Spinal cord (tissue), 10 donors: ENCODE measurements around the gene NOC3L. TPM values are rescaled to one million over a fixed set of nuclear protein-coding genes. Genes with fewer than 3 reads are reported as not detected.

ENCODE experiments used
- DNase-seq, 6 donors: peaks; one replicate each; pipeline versions ENCODE4 v3.0.0 to v3.0.0-alpha.2; 2013 to 2015; ENCODE audit warnings: low spot score in 6 of 6, low read depth in 4 of 6
- H3K27ac ChIP-seq: one replicate; pipeline ENCODE4 v1.5.1; 2013; ENCODE audit warnings: low read depth, low read length, control low read depth
- H3K27me3 ChIP-seq: one replicate; pipeline ENCODE4 v1.6.1; 2013; ENCODE audit warnings: low read length; ENCODE audit not compliant: control insufficient read depth, insufficient read depth
- H3K36me3 ChIP-seq: one replicate; pipeline ENCODE4 v1.6.1; 2013; ENCODE audit warnings: low read length; ENCODE audit not compliant: control insufficient read depth, insufficient read depth
- H3K4me1 ChIP-seq: one replicate; pipeline ENCODE4 v1.6.1; 2013; ENCODE audit warnings: low read length; ENCODE audit not compliant: control insufficient read depth, insufficient read depth
- H3K4me3 ChIP-seq: one replicate; pipeline ENCODE4 v1.5.1; 2013; ENCODE audit warnings: low read depth, low read length, control low read depth
- H3K9me3 ChIP-seq: one replicate; pipeline ENCODE4 v1.6.1; 2013; ENCODE audit warnings: low read length; ENCODE audit not compliant: control insufficient read depth, insufficient read depth
- WGBS: methylation state at CpG from one replicate; pipeline ENCODE4 v1.1.5; 2013; ENCODE audit warnings: missing lambda C conversion rate; ENCODE audit not compliant: insufficient coverage; 5-methylcytosine and 5-hydroxymethylcytosine counted together
- polyA plus RNA-seq, 2 donors: library from polyadenylated mRNA; unstranded; fragments of 120-200 nt; gene quantifications; one replicate each; pipeline ENCODE4 v1.2.1, GENCODE V29; 2013; ENCODE audit not compliant: insufficient read length in 2 of 2
- total RNA-seq, 2 donors: library from RNA; depleted of rRNA in 1 of 2; stranded (reverse); fragments of 120-200 nt in 1 of 2; fragments of >200 nt in 1 of 2; gene quantifications; one replicate each; pipeline versions ENCODE4 v1.2.3 to v1.2.4, GENCODE V29; 2013 to 2014
- donor health status: healthy.

Gene NOC3L
- total and polyA plus RNA-seq, 4 donors, result 11.9 to 29.4 (median 17.5) TPM

DNA sequence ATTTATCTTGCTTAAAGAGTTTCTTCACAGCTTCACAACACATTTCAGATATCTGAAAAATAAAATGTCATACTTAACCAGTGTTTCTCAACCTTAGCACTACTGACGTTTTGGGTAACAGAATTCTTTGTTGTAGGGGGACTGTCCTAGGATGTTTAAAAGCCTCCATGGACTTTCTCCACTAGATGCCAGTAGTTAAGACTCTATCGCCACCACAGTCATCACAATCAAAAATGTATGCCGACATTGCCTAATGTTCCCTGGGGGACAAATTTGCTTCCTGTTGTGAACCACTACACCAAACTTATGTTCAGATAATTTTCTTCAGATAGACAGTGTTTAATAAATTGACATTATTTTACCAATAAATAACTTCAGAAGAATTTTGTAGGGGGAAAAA, 13.4 kb downstream of the NOC3L start:
- no CpG with 5 or more reads among the region's 3 CpGs for WGBS
- H3K27ac ChIP-seq, result no peak overlapping the region
- H3K36me3 ChIP-seq, result peaks cover 7% of the 10 kb centered on the region
- no peaks in the 10 kb centered on the region for H3K9me3 ChIP-seq
- H3K4me1 ChIP-seq, result no peaks in the 10 kb centered on the region
- no peak for DNase-seq
- no peaks in the 10 kb centered on the region for H3K27me3 ChIP-seq
- H3K4me3 ChIP-seq, result no peak overlapping the region

DNA sequence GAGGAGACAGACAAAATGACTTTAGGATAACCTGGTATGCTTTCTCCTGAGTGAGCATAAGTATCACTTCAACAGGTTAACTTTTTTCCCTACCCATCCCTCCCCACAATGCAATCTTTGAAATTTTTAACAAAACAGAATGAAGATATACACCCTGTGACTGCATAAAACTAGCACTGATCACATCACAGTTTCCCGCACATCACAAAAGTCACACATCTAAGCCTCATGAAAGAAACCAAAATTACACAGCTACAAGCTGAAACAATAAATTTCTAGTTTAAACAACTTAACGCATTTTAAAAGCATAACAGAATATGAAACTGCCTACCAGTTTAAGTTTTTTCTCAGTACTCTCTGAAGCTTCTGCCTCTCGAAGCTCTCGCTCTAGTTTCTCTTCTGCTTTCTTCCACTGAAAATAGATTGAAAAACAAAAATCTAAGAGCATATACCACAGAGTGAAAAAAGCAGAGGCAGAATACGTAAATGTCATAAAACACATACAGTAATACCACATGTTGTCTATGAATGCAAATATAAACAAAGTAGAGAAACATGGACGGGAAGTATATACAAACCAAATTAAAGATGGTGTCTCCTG, 18.1 kb downstream of the NOC3L start:
- 92% methylated on average over 3 of the region's 6 CpGs for whole genome bisulfite sequencing
- Histone ChIP-seq H3K36me3 (peaks cover 7% of the 10 kb centered on the region), H3K4me3 (no peak overlapping the region), H3K27ac (no peak overlapping the region), H3K9me3 (no peaks in the 10 kb centered on the region), H3K27me3 (no peaks in the 10 kb centered on the region), H3K4me1 (no peaks in the 10 kb centered on the region)
- no peak for DNase-seq

DNA sequence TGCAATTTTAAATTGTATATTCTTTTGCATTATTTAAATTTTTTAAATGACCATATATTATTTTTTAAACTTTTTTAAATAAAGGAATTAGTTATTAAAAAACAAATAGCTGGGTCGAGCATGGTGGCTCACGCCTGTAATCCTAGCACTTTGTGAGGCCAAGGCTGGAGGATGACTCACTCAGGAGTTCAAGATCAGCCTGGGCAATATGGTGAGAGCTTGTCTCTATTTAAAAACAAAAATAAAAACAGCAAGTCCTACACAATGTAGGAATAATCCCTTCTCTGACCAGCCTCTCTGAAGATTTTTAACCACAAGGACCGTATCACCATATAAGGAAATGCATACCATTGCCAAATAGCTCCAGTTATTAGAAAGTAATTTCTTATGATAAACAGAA, 19.6 kb downstream of the NOC3L start:
- Histone ChIP-seq H3K9me3 (no peaks in the 10 kb centered on the region), H3K27ac (no peak overlapping the region), H3K27me3 (no peaks in the 10 kb centered on the region), H3K4me3 (no peak overlapping the region), H3K36me3 (peaks cover 7% of the 10 kb centered on the region), H3K4me1 (no peaks in the 10 kb centered on the region)
- DNase-seq, result no peak
- WGBS, result no CpG with 5 or more reads among the region's 3 CpGs

DNA sequence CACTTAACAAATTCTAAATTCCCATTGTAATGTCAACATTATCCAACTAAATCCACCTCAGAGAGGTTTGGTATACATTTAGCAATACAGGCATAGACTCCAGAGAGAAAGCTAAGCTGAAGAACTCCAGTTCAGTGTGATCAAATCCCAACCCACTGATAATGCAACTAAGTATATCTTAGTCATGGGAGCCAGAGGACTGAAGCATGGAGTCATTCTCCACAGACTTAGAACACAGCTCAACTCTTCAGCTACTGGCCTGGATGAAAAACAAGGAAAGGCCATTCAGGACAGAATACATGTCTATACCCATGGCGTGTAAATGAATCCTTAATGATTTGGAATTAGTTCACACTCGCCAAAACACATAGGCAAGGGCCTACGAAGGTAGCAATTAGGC, 27.9 kb downstream of the NOC3L start:
- Histone ChIP-seq H3K9me3 (no peaks in the 10 kb centered on the region), H3K36me3 (peaks cover 10% of the 10 kb centered on the region), H3K4me3 (no peak overlapping the region), H3K27me3 (no peaks in the 10 kb centered on the region), H3K27ac (no peak overlapping the region), H3K4me1 (no peaks in the 10 kb centered on the region)
- no CpG with 5 or more reads among the region's 3 CpGs for WGBS
- DNase-seq, result no peak

DNA sequence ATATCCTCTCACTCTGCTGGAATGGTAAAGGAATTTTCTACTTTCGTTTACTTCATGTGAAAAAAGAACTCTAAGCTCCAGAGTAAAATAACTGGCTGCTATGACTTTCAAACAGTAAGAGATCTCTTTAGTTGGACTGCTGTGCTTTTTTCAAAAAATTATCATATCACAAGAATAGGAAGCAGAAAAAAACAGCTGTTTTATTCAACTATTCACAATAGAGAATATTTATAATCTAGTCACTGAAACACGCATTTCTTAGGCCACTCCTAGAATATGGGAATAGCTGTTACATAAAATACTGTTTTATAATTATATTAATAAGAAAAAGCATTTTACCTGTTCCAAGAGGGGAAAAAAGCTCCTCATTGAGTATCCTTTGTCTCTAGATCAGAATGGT, 29.7 kb downstream of the NOC3L start:
- H3K27me3 ChIP-seq, result no peaks in the 10 kb centered on the region
- peaks cover 10% of the 10 kb centered on the region for H3K36me3 ChIP-seq
- DNase-seq, result no peak
- no peak overlapping the region for H3K27ac ChIP-seq
- H3K4me1 ChIP-seq, result no peaks in the 10 kb centered on the region
- no peaks in the 10 kb centered on the region for H3K9me3 ChIP-seq
- no peak overlapping the region for H3K4me3 ChIP-seq
- no CpG with 5 or more reads among the region's 2 CpGs for WGBS

DNA sequence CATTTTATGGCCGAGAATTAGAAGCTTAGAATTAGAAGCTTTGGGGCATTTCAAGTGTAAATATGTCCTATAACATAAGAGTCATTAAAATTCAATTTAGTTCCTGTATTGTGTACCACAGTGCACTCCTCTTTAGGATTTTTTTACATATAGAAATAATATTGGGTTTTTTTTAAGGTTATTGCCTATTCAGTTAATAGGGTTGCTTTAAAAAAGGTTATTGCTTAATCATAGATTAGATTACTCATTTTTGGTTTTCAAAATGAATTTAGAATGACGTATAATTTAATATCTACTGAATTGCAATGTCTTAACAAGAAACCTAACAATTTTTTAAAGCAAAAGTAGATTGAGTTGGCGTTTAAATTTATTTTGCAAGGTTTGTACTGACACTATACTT, 34.1 kb downstream of the NOC3L start:
- H3K27me3 ChIP-seq, result no peaks in the 10 kb centered on the region
- WGBS, result no CpG with 5 or more reads among the region's 3 CpGs
- peaks cover 10% of the 10 kb centered on the region for H3K36me3 ChIP-seq
- no peak overlapping the region for H3K4me3 ChIP-seq
- no peaks in the 10 kb centered on the region for H3K9me3 ChIP-seq
- no peaks in the 10 kb centered on the region for H3K4me1 ChIP-seq
- no peak overlapping the region for H3K27ac ChIP-seq
- no peak for DNase-seq

DNA sequence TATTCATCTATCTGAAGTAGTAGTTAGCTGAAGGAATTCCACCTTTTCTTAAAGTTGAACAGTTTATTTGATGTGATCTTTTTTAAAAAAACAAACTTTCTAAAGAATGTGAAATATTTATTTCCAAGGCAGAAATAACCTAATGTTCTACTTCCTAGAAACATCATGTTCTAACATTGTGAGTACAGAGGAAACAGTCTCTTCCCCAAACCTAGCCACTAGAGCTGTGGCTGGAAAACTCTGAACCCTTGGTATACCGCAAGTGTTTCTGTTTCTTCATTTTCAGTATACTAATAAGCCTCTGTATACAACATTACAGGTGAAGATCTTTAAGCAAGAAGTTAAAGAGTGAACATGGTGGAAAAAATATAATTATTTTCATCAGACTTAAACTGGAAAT, 35.1 kb downstream of the NOC3L start:
- H3K27me3 ChIP-seq, result no peaks in the 10 kb centered on the region
- no peaks in the 10 kb centered on the region for H3K9me3 ChIP-seq
- WGBS, result no CpG with 5 or more reads among the region's 1 CpG
- no peak overlapping the region for H3K27ac ChIP-seq
- H3K4me1 ChIP-seq, result no peaks in the 10 kb centered on the region
- peaks cover 12% of the 10 kb centered on the region for H3K36me3 ChIP-seq
- no peak overlapping the region for H3K4me3 ChIP-seq
- DNase-seq, result no peak

DNA sequence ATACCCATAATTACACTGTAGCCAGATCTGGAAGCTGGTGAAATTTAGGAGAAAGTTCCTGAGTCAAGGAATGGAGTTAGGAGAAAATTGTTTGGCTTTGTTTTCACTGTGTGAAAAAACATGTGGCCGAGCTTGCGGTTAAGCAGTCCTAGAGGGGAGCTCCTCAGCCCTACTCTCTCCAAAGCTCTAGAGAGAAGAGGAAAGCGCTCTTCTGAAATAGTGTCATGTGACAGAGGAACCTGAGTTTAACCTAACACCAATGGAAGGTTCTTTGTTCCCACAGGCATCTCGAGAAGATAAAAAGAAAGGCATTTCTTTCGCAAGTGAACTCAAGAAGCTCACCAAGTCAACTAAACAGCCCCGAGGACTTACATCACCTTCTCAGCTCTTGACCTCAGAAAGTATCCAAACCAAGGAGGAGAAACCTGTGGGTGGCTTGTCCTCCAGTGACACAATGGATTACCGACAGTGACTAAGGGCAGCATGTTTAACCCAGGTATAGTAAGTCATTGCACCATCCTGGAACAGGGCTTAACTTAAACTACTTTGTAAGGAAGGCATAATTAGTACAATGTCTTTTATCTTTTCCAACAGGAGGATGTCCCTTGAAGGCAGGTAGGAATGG, 38.0 kb downstream of the NOC3L start:
- Histone ChIP-seq H3K27me3 (no peaks in the 10 kb centered on the region), H3K36me3 (peaks cover 19% of the 10 kb centered on the region), H3K4me3 (no peak overlapping the region), H3K27ac (no peak overlapping the region), H3K9me3 (no peaks in the 10 kb centered on the region), H3K4me1 (no peaks in the 10 kb centered on the region)
- WGBS, result 100% methylated on average over 2 of the region's 7 CpGs
- no peak for DNase-seq

DNA sequence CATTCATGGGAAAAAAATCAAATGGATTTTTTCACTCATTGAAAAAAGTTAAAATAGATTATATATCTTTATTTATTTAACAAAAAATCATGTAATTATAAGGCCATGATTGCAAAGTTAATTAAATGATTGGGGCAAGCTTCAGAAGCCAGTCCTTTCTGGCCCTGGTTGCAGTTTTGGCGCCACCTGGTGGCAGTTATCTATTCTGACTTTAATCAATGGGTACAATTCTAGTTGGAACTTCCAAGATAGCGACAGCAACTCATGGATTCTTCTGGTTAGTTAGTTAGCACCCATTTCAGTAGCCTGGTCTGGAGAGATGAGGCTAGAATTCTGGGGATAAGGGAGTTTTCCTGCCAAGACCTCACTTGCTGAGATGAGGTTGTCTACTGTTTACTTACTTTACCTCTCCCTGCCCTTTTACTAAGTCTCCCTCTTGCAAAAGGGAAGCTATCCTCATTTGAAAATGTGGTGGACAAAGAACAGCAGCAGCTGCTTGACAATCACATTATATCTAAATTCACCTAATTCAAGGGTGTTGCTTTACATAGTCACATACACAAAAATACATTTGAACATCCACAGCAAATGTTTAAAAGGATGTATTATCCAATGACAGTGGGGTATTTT, 42.3 kb downstream of the NOC3L start:
- WGBS, result 43% methylated on average over 2 of the region's 2 CpGs
- Histone ChIP-seq H3K27me3 (no peaks in the 10 kb centered on the region), H3K4me1 (no peaks in the 10 kb centered on the region), H3K4me3 (no peak overlapping the region), H3K9me3 (no peaks in the 10 kb centered on the region), H3K27ac (no peak overlapping the region), H3K36me3 (peaks cover 14% of the 10 kb centered on the region)
- DNase-seq, result peak; percentile 33 to 92 (median 62)

DNA sequence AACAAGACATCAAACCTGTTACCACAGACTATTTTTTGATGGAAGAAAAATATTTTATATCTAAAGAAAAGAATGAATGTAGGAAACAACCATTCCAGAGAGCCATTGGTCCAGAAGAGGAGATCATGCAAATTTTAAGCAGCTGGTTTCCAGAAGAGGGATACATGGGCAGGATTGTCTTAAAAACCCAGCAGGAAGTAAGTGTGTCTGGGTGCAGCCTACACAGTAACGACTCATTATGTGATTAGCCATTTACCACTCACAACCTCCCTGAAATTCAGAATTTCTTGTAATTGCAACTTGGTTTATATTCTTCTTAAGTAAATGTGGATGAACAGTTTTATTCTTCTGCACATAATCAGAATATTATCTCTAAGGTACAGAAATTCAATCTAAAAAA, 46.2 kb downstream of the NOC3L start:
- WGBS, result no CpG with 5 or more reads among the region's 1 CpG
- H3K27ac ChIP-seq, result no peak overlapping the region

More for the DNA sequence above, 46.2 kb downstream of the NOC3L start:
- Histone ChIP-seq H3K27me3 (no peaks in the 10 kb centered on the region), H3K9me3 (no peaks in the 10 kb centered on the region), H3K4me3 (no peak overlapping the region), H3K4me1 (no peaks in the 10 kb centered on the region), H3K36me3 (peaks cover 6% of the 10 kb centered on the region)
- no peak for DNase-seq
